ENCODE measurements around the gene TOR3A.

TOR3A gene

DNA sequence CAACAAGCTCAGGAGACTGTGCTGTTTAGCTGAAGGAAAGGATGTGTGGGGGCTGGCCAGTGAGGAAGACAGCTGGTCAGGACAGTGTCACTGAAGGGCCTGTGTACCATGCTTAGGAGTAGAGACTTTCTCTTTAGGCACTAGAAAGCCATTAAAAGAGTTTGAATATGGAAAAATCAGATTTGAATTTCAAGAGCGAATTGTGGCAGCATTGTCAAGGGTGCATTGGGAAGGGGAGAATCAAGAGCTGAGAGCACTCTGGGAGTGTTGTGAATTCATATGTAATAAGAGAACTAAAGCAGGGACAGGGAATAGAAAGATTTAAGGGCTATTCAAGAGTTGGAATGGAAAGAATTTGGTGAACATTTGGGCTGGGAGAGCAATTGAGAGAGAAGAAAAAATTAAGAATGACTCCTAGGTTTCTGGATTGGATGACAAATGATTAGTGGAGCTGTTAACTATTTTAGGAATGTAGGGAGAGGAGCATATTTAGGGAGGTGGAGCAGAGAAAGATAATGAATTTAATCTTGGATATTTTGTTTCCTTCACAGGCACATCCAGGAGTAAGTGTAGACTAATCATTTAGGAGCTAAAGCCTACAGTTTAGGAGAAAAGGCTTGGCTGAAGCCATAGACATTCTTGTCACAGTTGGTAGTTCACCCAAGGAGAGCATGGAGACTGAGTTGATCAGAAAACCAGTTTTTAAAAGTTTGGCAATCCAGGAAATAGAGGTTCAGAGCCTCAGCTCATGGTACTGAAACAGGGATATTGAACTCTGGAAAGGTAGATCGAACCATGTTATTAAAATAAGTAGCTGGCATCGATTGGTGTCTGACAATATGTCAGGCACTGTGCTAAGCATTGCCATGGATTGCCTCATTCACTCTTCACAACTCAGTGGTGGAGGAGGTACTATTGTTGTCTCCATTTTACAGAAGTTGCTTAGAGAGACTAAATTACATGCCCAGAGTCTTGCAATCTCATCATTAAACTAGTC, 23.1 kb upstream of the TOR3A start:
- in situ Hi-C loops (cut with HindIII; ENCODE audit: low pct_ligation_motif_present, low pct_unique_long_range_greater_than_20kb, low sequenced_read_pairs): no loop called here
- DNase-seq: no peak

DNA sequence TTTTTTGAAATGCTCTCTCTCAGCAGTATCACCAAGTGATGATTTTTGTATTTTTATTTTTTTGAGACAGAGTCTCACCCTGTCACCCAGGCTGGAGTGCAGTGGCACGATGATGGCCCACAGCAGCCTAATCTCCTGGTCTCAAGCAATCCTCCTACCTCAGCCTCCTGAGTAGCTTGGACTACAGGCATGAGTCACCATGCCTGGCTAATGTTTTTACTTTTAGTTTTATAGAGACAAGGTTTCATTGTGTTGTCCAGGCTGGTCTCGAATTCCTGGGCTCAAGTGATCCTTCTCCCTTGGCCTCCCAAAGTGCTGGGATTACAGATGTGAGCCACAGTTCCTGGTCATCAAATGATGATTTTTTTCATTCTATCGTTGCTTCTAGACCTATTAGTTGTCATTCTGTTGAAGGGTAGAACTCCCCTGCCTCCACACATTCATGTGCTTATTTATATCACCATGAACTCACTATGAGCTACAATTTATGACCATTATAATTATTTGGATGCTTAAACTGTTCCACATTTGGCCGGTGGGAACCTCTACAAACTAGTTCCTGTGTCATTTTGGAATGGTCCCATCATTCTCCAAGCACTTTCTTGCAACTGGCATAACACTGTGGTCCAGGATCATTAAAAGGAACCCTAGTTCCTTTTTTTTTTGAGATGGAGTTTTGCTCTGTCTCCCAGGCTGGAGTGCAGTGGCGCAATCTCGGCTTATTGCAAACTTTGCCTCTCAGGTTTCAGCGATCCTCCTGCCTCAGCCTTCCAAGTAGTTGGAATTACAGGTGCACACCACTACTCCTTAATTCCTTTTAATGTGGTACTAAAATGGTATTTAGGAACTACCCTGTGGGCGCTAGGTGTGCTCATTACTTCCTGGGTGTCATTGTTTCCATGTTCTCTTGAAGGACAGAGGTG, 20.2 kb upstream of the TOR3A start:
- no peak for DNase-seq
- in situ Hi-C loops (cut with HindIII; ENCODE audit: low pct_ligation_motif_present, low pct_unique_long_range_greater_than_20kb, low sequenced_read_pairs): no loop called here

DNA sequence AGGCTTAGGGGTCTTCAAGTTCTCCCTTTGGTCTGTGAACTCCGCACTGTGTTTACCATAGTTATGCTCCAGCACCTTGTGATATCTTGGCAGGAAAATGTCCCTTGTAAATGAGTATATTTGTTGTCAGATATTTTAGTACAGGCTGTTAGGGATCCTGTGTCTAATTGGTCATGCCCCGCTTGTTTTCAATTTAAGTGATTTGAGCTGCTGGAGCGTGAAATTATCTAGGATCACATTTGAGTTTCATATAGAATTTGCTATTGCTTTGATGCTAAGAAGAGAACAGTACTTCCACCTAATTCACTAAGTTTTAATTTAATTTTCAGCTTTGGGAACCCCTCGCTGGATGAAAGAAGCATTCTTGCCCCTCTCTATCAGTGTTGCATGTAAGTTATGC, 15.4 kb upstream of the TOR3A start:
- in situ Hi-C loops (cut with HindIII; ENCODE audit: low pct_ligation_motif_present, low pct_unique_long_range_greater_than_20kb, low sequenced_read_pairs): no loop called here
- no peak for DNase-seq

DNA sequence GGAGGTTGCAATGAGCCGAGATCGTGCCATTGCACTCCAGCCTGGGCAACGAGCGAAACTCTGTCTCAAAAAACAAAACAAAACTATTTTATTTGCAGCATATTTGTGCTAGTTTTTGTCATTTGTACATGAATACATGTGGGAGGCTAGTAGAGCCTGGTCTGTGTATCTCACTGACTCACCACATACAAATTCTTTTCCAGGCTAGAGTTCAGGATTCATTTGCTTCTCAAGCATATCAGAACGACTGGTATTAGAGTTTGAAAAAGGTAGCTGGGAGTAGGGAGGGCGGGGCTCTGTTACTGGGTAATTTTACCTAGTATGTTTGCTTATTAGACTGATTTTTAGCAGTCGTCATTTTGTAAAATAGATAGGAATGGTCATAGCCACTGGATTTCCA, 4.5 kb upstream of the TOR3A start:
- peak; percentile 32 for DNase-seq
- in situ Hi-C loops (cut with HindIII; ENCODE audit: low pct_ligation_motif_present, low pct_unique_long_range_greater_than_20kb, low sequenced_read_pairs): no loop called here

DNA sequence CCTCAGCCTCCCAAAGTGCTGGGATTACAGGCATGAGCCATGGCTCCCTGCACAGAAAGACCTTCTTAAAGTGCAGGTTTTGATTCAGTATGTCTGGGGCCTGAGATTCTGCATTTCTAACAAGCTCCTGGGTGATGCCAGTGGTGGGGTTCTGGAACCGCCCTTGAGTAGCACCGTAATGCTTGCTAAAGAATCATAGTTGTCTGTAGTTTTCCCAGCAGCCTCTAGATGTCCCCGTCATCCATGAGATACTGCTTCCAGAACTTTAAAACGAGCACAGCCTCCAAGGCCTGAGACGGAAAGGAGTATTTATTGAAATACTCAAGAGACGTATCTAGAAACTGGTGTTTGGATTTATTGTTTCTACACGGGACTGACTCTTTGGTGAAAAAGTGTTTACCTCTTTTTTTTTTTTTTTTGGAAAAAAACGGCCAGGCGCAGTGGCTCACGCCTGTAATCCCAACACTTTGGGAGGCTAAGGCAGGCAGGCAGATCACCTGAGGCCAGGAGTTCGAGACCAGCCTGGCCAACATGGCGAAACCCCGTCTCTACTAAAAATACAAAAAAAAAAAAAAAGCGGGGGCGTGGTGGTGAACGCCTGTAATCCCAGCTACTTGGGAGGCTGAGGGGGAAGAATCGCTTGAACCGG, 2.6 kb upstream of the TOR3A start:
- in situ Hi-C loops (cut with HindIII; ENCODE audit: low pct_ligation_motif_present, low pct_unique_long_range_greater_than_20kb, low sequenced_read_pairs): no loop called here
- DNase-seq: peak; percentile 81

DNA sequence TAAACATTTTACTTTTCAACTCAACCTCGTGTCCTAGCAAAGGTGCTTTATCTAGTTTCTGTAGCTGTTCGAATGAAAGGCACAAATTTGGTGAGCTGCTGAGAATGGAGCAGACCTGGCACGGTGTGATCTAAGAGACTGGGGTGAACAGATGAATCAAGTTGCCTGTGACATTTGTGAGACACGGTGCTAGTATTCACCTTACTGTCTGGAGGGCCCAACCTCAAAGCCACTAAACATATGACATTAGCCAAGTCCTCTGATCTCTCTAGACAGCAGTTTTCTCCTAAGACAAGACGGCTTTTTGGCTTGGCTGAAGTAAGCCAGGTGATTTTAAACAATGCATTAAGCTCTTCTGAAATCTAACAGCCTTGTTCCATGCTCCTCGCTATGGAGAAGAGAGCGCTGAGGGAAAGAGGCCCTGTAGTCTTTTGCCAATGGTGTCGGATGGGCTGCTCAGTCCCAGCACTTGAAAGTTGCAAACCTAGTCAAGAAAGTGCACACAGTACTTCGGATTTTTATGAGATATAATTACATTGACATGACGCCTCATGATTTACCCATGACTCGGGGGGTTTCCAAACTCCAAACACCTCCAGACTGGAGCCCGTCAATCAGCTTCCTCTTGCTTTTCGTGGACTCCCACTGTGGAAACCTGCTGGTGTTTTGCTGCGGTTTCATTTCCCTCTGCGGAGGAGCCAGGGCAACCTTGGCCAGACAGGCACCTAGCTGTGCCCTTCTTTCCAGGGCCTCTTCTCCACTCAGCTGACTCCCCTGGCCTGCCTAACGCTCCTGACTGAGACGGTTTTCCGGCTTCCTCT, 794 bp upstream of the TOR3A start:
- in situ Hi-C loops (cut with HindIII; ENCODE audit: low pct_ligation_motif_present, low pct_unique_long_range_greater_than_20kb, low sequenced_read_pairs): no loop called here
- DNase-seq: no peak

DNA sequence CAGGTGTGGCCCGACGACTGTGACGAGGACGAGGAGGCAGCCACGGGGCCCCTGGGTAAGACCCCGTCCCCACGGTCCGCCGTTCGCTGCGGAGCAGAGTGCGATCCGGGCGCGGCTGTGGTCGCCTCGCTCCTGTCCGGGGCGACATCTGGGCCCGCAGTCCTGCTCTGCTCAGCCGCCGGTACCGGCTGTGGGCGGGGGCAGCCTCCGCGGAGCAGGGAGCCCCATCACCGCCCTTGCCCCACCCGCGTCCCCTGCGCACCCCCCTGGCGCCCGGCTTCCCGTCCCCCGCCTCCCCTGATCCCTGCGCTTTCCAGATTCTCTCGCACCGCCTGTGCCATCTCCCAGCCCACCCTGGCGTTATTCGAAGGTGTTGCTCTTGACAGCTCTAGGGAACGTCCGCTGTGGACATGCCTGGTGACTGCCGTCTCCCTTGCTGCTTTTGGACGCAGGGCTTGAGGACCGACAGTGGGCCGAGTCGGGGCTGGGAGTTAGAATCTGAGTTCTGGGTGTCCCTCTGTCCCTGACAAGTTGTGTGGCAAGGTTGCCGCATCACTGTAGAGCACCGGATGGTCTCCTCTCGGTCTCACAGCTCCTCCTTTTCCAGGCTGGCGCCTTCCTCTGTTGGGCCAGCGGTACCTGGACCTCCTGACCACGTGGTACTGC, 596 bp downstream of the TOR3A start:
- DNase-seq: peak; percentile 38
- in situ Hi-C loops (cut with HindIII; ENCODE audit: low pct_ligation_motif_present, low pct_unique_long_range_greater_than_20kb, low sequenced_read_pairs): no loop called here

DNA sequence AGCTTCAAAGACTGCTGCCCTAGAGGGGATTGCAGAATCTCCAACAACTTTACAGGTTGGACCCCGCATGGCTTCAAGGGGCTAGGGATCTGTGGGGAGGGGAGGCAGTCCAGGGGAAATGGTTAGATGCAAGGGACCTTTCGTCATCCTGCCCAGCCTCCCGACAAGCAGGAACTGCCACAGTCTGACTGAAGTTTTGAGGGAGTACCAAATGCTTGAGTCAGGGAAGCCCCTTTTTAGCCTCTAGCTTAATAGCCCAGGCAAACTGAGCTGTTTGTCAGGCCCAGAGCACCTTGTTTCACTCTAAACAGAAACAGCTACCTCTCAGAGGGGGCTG, 1.1 kb downstream of the TOR3A start:
- DNase-seq: no peak

DNA sequence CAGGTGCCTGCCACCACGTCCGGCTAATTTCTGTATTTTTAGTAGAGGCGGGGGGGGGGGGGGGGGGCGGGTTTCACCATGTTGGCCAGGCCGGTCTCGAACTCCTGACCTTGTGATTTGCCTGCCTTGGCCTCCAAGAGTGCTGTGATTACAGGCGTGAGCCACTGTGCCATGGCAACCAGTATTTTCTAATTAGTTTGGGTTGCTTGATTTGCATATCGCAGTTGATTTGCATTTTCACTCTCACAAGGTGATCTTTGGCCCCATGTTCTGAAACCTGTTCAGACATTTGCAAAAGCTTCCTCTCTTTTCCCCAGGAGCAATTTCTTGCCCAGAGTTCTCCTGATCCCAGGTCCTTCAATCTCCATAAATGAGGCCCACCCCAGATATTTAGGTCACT, 1.7 kb downstream of the TOR3A start:
- DNase-seq: no peak
- in situ Hi-C loops (cut with HindIII; ENCODE audit: low pct_ligation_motif_present, low pct_unique_long_range_greater_than_20kb, low sequenced_read_pairs): no loop called here

More for the DNA sequence above, 1.1 kb downstream of the TOR3A start:
- in situ Hi-C loops (cut with HindIII; ENCODE audit: low pct_ligation_motif_present, low pct_unique_long_range_greater_than_20kb, low sequenced_read_pairs): no loop called here

DNA sequence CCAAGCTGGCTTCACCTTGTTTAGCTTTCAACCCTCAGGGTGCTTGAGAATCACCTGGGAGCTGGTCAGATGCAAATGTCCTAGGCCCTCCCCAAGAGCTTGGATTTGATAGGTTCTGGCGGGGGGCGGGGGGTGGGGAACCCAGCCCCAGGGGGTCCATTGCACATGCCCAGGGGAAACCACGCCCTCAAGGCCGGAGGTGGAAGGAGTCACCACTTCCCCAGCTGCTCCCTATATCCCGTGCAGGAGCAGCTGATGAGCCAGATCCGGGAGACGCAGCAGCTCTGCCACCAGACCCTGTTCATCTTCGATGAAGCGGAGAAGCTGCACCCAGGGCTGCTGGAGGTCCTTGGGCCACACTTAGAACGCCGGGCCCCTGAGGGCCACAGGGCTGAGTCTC, 5.8 kb downstream of the TOR3A start:
- no peak for DNase-seq
- in situ Hi-C loops (cut with HindIII; ENCODE audit: low pct_ligation_motif_present, low pct_unique_long_range_greater_than_20kb, low sequenced_read_pairs): no loop called here

DNA sequence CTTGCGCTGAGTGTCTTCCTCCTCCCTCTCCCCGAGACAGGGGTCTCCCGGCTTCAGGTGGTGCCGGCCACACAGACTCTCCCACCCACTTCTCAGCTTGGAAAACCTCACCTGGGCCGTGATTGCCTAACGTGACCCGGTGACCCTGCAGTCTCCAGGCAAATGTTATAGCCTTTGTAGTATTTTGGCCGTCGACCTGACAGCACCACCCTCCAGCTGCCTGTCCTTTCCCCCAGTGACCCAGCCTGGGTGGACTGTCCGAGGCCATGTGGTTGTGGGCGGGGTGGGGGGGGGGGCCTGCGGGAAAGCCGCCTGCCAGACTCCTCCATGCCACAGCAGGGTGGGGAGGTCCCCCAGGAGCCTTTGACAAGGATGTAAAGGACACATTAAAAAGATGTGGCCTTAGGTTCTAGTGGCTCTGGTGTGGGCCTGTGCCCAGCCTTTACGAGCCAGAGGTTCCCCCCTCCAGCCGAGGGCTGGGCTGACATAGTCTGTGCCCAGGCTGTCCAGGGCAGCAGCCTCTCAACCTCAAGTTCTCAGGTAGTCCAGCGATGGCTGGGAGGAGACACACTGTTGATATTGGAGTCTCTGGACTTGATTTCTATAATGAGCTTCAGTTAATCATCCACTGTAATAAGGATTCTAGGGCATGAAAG, 8.1 kb downstream of the TOR3A start:
- no peak for DNase-seq
- in situ Hi-C loops (cut with HindIII; ENCODE audit: low pct_ligation_motif_present, low pct_unique_long_range_greater_than_20kb, low sequenced_read_pairs): no loop called here

DNA sequence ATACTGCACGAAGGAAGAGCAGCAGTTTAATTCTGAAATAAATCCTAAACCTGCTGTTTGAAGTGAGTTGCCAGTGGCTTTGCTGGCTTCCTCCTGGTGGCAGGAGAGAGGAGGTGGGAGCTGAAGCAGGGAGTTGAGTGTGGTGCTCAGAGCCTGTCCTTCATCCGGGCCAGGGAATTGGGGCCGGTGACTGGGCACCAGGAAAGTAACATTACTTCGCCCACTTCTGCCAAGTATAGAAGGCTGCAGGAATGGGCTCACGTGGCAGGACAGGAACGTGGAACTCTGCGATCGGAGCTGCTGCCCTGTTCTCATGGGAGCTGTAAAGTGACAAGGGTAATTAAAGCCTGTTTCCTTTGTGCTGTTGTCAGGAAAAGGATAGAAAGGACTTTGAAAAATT, 8.7 kb downstream of the TOR3A start:
- in situ Hi-C loops (cut with HindIII; ENCODE audit: low pct_ligation_motif_present, low pct_unique_long_range_greater_than_20kb, low sequenced_read_pairs): no loop called here
- no peak for DNase-seq

DNA sequence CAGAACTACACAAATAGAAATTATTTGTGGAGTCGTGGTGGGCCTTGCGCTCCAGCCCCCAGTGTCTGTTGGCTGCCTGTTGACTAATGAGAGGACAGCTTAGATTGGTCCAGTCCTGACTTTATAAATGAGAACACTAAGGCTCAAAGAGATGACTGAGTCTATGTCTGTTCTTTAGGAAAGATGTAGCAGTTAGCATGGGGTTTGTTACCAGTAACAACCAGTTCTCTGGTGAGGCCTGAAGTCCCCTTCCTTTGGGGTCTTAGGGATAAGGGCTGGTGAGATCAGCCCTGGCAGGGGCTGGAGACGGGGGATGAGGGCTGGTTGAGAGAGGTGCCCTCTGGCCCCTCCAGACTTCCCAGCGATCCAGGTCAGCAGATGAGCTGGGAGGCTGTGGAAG, 9.1 kb downstream of the TOR3A start:
- in situ Hi-C loops (cut with HindIII; ENCODE audit: low pct_ligation_motif_present, low pct_unique_long_range_greater_than_20kb, low sequenced_read_pairs): no loop called here
- no peak for DNase-seq

DNA sequence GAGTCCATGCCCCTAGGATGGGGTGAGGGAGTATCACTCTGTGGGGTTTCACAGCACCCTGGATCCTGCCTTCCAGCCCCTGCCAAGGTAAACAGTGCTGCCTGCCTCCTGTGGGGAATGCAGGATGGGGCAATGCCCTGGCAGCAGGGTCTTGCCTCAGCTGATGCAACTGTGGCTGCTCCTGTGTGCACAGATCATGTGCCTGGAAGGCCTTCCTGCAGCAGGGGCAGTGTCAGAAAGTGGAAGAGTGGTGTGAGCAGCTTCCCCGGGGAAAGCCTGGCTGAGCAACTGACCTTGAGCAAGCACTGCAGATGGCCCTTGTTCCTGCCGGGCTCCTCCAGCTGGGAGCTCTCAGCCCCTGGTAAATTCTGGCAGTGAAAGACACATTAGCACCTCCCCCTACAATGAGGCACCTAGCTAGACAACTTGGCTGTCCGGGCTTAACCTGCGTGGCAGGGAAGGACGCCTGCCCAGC, 9.9 kb downstream of the TOR3A start:
- in situ Hi-C loops (cut with HindIII; ENCODE audit: low pct_ligation_motif_present, low pct_unique_long_range_greater_than_20kb, low sequenced_read_pairs): no loop called here

DNA sequence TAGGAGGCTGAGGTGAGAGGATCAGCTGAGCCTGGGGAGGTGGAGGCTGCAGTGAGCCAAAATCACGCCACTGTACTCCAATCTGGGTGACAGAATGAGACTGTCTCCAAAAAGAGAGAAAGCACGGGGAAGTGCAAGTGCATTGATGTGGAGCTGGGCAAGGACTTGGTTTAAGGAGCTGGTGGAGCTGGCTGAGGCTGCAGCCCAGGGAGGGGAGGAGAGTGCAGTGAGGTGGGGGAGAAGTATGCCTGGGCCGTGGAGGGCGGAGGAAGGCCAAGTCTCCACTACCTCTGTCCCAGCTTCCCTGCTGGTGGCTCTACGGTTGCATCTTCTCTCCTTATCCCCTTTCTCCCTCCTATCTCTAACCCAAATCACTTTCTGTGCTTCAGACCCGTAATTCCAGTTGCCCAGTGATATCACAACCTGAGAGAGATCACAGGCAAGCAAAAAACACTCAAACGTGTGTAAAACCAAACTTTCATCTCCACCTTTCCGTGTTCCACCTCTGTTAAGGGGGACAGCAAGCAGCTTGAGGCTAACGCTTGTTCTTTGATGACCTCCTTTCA, 11.1 kb downstream of the TOR3A start:
- no peak for DNase-seq
- in situ Hi-C loops (cut with HindIII; ENCODE audit: low pct_ligation_motif_present, low pct_unique_long_range_greater_than_20kb, low sequenced_read_pairs): no loop called here

More for the DNA sequence above, 9.9 kb downstream of the TOR3A start:
- DNase-seq: no peak

DNA sequence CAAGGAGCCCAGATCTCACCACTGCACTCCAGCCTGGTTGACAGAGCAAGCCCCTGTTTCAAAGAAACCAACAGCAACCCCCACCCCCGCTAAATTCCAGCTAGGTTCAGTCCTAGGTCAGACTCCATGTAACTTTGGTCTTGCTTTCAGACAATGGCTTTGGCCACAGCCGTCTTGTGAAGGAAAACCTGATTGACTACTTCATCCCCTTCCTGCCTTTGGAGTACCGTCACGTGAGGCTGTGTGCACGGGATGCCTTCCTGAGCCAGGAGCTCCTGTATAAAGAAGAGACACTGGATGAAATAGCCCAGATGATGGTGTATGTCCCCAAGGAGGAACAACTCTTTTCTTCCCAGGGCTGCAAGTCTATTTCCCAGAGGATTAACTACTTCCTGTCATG, 12.9 kb downstream of the TOR3A start:
- in situ Hi-C loops (cut with HindIII; ENCODE audit: low pct_ligation_motif_present, low pct_unique_long_range_greater_than_20kb, low sequenced_read_pairs): no loop called here
- DNase-seq: no peak

DNA sequence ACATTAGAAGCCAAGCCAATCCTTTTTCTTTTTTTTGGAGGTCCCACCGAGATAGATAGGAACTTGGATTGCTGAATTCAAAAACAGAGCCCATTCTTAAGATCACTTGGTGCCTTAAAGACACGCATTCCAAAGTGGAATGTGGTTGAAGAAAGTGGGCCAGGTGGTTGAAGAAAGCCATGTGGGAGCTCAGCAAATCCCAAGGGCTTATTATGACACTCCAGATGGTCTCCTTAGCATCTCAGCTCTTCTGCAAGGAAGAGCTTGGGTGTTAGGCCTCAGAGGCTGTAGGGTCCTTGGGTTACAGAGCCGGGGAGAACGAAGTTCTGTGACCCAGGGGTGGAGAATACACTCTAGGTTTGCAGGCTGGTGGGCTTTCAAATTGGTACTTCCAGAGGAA, 13.5 kb downstream of the TOR3A start:
- in situ Hi-C loops (cut with HindIII; ENCODE audit: low pct_ligation_motif_present, low pct_unique_long_range_greater_than_20kb, low sequenced_read_pairs): no loop called here
- DNase-seq: no peak
